Erythroblast (primary cell): ENCODE measurements around the gene ADM.

Source experiments
- GATA1 ChIP-seq: IDR thresholded peaks from 2 replicates; pipeline ENCODE4 v1.6.1; 2011; ENCODE audit warnings: low read depth, mild to moderate bottlenecking, control low read depth, low read length, moderate library complexity
- POLR2A ChIP-seq: IDR thresholded peaks from 2 replicates; pipeline ENCODE4 v1.6.1; 2011; ENCODE audit warnings: mild to moderate bottlenecking, low read length

GRCh38 chr11:10352921-10353550 lies 48.2 kb downstream of the ADM start:
- no peak for TF ChIP-seq POLR2A
- TF ChIP-seq GATA1, result no peak
